Dendritic cell treated with granulocyte-macrophage colony-stimulating factor and Interleukin-4, amounts not matched to agents 40 ng/mL and 50 ng/mL, for 4 days (primary cell): ENCODE measurements around the gene PDE4DIP.
A peak's percentile ranks its signal among the peaks of the same experiment; 100 is the strongest.
"Not testable (repeated sequence)": the region's sequence is repeated elsewhere in the genome, so short reads cannot be mapped to it uniquely, and the experiment has no call there.

Source experiments
- H3K27ac Mint-ChIP-seq: one replicate; pipeline ENCODE4 v1.8.0; 2022; ENCODE audit warnings: mild to moderate bottlenecking, mixed read lengths
- H3K27me3 Mint-ChIP-seq: one replicate; pipeline ENCODE4 v1.8.0; 2022; ENCODE audit warnings: mild to moderate bottlenecking, mixed read lengths
- H3K36me3 Mint-ChIP-seq: one replicate; pipeline ENCODE4 v1.8.0; 2022; ENCODE audit warnings: low read depth, mixed read lengths
- H3K4me1 Mint-ChIP-seq: one replicate; pipeline ENCODE4 v1.8.0; 2022; ENCODE audit warnings: low read depth, mixed read lengths
- H3K4me3 Mint-ChIP-seq: one replicate; pipeline ENCODE4 v1.8.0; 2022; ENCODE audit warnings: mild to moderate bottlenecking, moderate library complexity, mixed read lengths
- H3K9me3 Mint-ChIP-seq: one replicate; pipeline ENCODE4 v1.8.0; 2022; ENCODE audit warnings: mixed read lengths
- intact Hi-C: fragments of 100-400 bp; cut with micrococcal nuclease; formaldehyde crosslinking; loops from one replicate; pipeline ENCODE4 v1.15.0; 2022

The PDE4DIP gene

GRCh38 chr1:148923798-148924197, 79.6 kb downstream of the PDE4DIP start:
- H3K27me3 Mint-ChIP-seq, intact Hi-C loops, H3K27ac Mint-ChIP-seq, H3K9me3 Mint-ChIP-seq, H3K4me3 Mint-ChIP-seq, H3K36me3 Mint-ChIP-seq, H3K4me1 Mint-ChIP-seq: not testable (repeated sequence)

- H3K9me3 Mint-ChIP-seq, intact Hi-C loops, H3K27ac Mint-ChIP-seq, H3K36me3 Mint-ChIP-seq, H3K4me1 Mint-ChIP-seq, H3K4me3 Mint-ChIP-seq, H3K27me3 Mint-ChIP-seq: not testable (repeated sequence)
Measured at GRCh38 chr1:148927645-148928044, 83.4 kb downstream of the PDE4DIP start.

- H3K4me1 Mint-ChIP-seq, H3K4me3 Mint-ChIP-seq, H3K27ac Mint-ChIP-seq, H3K9me3 Mint-ChIP-seq, H3K36me3 Mint-ChIP-seq, intact Hi-C loops, H3K27me3 Mint-ChIP-seq: not testable (repeated sequence)
Measured at GRCh38 chr1:148929253-148929652, 85.0 kb downstream of the PDE4DIP start.

GRCh38 chr1:148935381-148936002, 91.3 kb downstream of the PDE4DIP start:
- H3K4me3 Mint-ChIP-seq, intact Hi-C loops: not testable (repeated sequence)

GRCh38 chr1:148942906-148943305, 98.7 kb downstream of the PDE4DIP start:
- H3K4me3 Mint-ChIP-seq, H3K4me1 Mint-ChIP-seq, H3K27me3 Mint-ChIP-seq, H3K36me3 Mint-ChIP-seq, H3K27ac Mint-ChIP-seq, intact Hi-C loops, H3K9me3 Mint-ChIP-seq: not testable (repeated sequence)

More at GRCh38 chr1:148935381-148936002, 91.3 kb downstream of the PDE4DIP start:
- not testable (repeated sequence) for H3K36me3 Mint-ChIP-seq, H3K4me1 Mint-ChIP-seq, H3K9me3 Mint-ChIP-seq, H3K27me3 Mint-ChIP-seq, H3K27ac Mint-ChIP-seq

GRCh38 chr1:148945130-148945529, 100.9 kb downstream of the PDE4DIP start:
- H3K9me3 Mint-ChIP-seq, intact Hi-C loops, H3K36me3 Mint-ChIP-seq, H3K27me3 Mint-ChIP-seq, H3K27ac Mint-ChIP-seq, H3K4me1 Mint-ChIP-seq, H3K4me3 Mint-ChIP-seq: not testable (repeated sequence)

- H3K27me3 Mint-ChIP-seq, H3K9me3 Mint-ChIP-seq, H3K36me3 Mint-ChIP-seq, H3K27ac Mint-ChIP-seq, H3K4me1 Mint-ChIP-seq, H3K4me3 Mint-ChIP-seq, intact Hi-C loops: not testable (repeated sequence)
Measured at GRCh38 chr1:148948768-148949167, 104.5 kb downstream of the PDE4DIP start.

GRCh38 chr1:148951336-148952227, 107.4 kb downstream of the PDE4DIP start:
- not testable (repeated sequence) for H3K9me3 Mint-ChIP-seq
- H3K27ac Mint-ChIP-seq: peak overlapping the region; percentile 80

GRCh38 chr1:148952253-148952937, 108.2 kb downstream of the PDE4DIP start:
- H3K4me1 Mint-ChIP-seq: peaks cover 11% of the 10 kb centered on the region
- H3K27me3 Mint-ChIP-seq, H3K9me3 Mint-ChIP-seq, H3K36me3 Mint-ChIP-seq, intact Hi-C loops: not testable (repeated sequence)
- H3K4me3 Mint-ChIP-seq: peak overlapping the region; percentile 88
- H3K27ac Mint-ChIP-seq: peak overlapping the region; percentile 80

More at GRCh38 chr1:148951336-148952227, 107.4 kb downstream of the PDE4DIP start:
- H3K27me3 Mint-ChIP-seq, H3K36me3 Mint-ChIP-seq, intact Hi-C loops: not testable (repeated sequence)
- peaks cover 11% of the 10 kb centered on the region for H3K4me1 Mint-ChIP-seq
- peak overlapping the region; percentile 88 for H3K4me3 Mint-ChIP-seq

GRCh38 chr1:148952938-148953616, 108.8 kb downstream of the PDE4DIP start:
- intact Hi-C loops, H3K27me3 Mint-ChIP-seq, H3K36me3 Mint-ChIP-seq, H3K9me3 Mint-ChIP-seq, H3K27ac Mint-ChIP-seq: not testable (repeated sequence)
- H3K4me3 Mint-ChIP-seq: peak overlapping the region; percentile 63
- peaks cover 11% of the 10 kb centered on the region for H3K4me1 Mint-ChIP-seq

GRCh38 chr1:148953730-148954129, 109.5 kb downstream of the PDE4DIP start:
- H3K36me3 Mint-ChIP-seq, H3K27ac Mint-ChIP-seq, intact Hi-C loops, H3K9me3 Mint-ChIP-seq, H3K27me3 Mint-ChIP-seq, H3K4me3 Mint-ChIP-seq: not testable (repeated sequence)
- peaks cover 11% of the 10 kb centered on the region for H3K4me1 Mint-ChIP-seq

- H3K4me1 Mint-ChIP-seq, H3K36me3 Mint-ChIP-seq, intact Hi-C loops, H3K9me3 Mint-ChIP-seq, H3K4me3 Mint-ChIP-seq, H3K27me3 Mint-ChIP-seq, H3K27ac Mint-ChIP-seq: not testable (repeated sequence)
Measured at GRCh38 chr1:148958343-148958742, 114.1 kb downstream of the PDE4DIP start.

- intact Hi-C loops, H3K4me1 Mint-ChIP-seq, H3K36me3 Mint-ChIP-seq, H3K9me3 Mint-ChIP-seq, H3K27ac Mint-ChIP-seq, H3K27me3 Mint-ChIP-seq, H3K4me3 Mint-ChIP-seq: not testable (repeated sequence)
Measured at GRCh38 chr1:148960212-148961000, 116.2 kb downstream of the PDE4DIP start.
